GM18499 (cell line): ENCODE results near the gene TRIM31.

ENCODE experiments used
- ATAC-seq: cut with Tn5 transposase; IDR thresholded peaks from one replicate; pipeline ENCODE4 v1.9.1; 2021; ENCODE audit warnings: moderate number of reproducible peaks; ENCODE audit not compliant: insufficient read depth, unreplicated experiment

The TRIM31 gene

DNA sequence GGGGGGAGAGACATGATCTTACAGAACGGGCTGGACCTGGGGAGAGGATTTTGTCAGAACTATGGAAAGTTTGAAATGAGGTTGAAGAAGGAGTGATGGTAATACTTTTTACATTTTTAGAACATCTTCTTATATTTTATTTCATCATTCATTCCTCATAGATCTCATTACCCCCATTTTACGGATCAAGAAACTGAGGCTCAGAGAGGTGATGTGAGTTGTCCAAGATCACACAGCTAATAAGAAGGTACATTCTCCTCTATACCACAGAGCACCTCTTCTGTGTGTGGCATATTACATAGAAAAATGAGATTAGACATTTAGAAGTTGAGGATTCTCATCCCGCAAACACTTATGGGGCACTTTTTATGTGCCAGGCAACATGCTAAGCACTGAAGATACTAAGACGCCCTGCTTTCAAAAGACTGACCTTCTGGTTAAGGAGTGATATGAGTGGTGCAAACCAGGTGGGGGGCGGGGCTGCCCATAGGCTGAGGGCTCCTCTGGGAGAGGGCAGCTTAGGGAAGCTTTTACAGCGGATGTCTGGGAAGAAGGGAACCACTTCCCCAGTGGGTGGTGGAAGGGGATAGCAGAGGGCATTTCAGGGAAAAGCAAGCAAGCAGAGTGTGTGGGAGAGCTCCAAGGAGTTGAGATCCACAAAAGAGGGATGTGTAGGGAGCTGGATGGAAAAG lies 19.9 kb downstream of the TRIM31 start:
- no peak for ATAC-seq

DNA sequence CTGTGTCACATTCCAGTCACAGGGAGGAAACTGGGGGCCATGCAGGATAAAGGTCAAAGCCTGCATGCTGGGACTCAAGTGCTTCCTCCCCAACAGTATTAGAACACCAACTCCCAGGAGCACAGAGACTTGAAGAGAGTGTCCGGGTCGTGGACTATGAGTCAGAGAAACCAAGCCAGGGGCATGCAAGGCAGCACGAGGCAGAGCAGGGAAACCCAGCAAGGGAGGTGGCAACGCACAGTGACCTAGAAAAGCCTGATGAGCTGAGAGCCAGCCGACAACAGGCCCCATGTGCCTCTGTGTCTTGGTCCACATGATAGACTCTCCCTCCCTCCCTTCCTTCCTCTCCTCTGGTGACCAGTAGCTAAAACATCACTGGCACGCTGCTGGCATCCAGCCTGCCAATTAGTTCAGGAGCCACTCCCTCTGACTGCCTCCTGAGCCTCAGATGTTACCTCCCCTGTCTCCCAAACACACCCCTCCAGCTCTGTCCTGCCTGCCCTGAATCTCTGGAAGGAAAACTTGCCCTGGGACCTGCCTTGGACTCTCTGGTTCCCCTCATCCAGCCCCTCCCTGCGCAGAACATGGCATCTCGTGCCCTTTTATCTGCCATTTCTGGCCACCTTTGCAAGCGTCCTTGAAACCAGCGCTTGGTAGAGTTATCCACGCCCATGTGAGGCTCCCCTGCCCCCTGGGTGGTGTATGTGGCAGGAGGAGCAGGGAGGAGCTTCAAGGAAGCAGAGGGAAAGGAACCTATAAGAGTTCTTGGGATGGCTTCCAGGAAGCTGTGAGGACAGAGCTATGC lies 21.1 kb downstream of the TRIM31 start:
- no peak for ATAC-seq

- no peak for ATAC-seq
Observed at GRCh38 chr6:30087876-30088275, 25.0 kb downstream of the TRIM31 start.

DNA sequence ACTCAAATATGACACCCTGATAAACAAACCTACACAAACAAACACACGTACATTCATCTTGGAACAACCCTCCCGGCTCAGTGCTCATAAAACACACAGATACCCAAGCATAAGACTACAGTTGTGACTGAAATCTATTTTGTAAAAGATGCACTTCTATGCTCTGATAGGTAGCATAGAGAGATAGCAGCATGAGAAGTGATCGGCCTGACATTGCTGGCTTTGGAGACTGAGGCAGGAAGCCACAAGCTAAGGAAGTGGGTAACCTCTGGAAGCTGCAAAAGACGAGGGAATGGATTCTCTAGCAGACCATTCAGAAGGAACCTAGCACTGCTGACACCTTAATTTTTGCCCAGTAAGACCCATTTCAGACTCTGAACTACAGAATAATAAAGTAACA lies 35.7 kb downstream of the TRIM31 start:
- no peak for ATAC-seq

- ATAC-seq: no peak
Observed at GRCh38 chr6:30075790-30076732, 36.8 kb downstream of the TRIM31 start.

DNA sequence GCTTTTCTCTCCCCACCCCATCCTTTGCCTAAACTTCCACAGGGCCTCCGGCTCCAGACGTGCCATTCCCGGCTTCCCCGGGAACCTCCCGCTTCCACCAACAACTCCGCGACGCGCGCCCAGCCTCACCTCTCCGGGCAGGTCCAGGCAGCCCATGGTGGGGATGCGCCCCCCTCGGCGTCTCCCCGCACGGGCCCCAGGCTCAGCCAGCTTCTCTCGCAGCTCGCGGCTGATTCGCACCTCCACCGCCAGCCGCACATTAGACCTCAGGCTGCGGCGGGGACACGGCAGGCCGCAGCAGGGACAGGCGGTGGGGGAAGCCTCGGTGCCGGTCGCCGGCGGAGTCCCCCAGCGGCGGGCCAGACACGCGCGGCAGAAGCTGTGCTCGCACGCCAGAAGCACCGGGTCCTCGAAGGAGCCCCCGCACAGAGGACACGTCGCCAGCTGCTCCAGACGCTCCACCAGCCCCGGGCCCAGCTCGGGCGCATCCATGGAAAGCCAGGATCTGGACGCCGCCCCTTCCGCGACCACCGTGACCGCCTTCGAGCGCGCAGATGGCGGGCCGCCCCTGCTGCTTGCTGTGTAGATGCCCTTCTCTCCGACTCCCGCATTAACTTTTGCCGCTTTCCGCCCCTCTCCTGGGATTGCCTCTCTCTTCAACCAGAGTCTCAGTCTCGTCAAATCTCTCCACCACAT lies 37.6 kb downstream of the TRIM31 start, which contains the start of gene RNF39:
TSS of gene RNF39 (minus strand) at position 676 of the 696 bp plus-strand sequence. CDS start at position 492, 184 bp downstream.
- ATAC-seq: no peak

DNA sequence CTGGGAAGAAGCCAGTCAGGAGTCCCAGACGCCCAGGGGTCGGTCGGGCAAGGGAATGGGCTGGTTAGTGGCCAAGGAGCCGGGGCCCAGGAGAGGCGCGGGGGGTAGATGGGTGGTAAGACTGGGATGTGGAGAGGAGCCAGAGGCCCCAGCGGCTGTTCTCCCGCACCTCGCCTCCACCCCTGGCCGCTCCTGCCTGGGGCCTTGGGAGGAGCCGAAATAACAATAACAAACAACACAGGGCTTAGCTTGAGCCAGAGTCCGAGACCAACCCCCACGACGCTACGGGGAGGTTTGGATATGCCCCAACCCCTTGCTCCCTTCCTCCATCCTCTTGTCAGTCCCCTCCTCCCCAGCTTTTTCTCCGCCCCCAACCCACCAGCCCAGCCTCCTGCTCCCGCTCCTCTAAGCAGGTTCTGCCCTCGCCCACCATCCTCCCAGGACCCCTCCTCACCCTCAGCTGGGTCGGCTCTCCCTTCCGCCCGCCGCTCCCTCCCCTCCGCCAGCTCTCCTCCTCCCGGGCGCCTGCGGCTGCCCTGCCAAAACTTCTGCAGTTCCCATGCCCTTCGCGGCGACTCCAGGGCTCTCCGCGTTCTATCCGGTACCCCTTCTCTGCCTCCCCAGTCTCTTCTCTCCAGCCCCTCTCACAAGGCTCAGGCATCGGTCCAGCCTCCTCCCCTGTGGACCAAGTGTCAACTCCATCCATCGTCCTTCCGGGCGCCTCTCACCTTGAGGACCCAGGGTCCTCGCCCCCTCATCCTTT lies 38.4 kb downstream of the TRIM31 start:
- ATAC-seq: no peak

GRCh38 chr6:30073489-30074235 lies 39.2 kb downstream of the TRIM31 start:
- ATAC-seq: no peak

GRCh38 chr6:30071858-30072257 lies 41.0 kb downstream of the TRIM31 start:
- no peak for ATAC-seq

DNA sequence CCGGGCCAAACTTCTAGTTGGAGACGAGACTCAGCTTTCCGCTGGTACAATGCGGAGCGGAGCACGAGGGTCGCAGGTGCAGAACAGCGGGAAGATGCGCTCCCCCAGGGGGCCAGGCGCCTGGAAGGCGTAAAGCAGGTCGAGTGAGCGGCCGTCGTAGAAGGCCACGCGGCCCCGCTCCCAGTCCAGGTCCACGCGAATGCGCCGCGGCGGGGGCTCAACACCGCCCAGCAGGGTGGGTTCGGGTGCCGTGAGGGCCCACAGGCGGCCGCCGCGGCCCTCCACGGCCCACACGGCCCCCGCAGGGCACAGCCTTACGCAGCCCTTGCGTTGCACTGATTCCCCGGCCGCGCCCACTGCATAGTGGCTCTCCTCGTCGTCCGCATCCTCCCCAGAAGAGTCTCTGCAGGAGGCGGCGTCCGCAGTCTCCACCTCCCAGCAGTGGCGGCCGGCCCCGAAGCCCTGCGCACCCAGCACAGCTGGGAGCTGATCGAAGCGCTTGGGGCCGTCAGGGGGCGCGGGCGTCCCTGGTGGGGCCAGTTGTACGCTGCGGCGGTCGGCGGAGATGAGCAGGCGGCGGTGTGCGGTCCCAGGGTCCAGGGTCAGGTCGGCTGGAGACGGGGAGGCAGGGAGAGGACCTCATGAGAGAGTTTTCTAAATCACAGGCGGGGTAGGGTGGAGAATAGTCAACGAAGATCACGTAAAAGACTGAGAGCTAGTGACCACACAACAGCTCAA lies 41.6 kb downstream of the TRIM31 start:
- no peak for ATAC-seq

GRCh38 chr6:30067460-30068139 lies 45.3 kb downstream of the TRIM31 start:
- no peak for ATAC-seq

GRCh38 chr6:30066577-30067459 lies 46.1 kb downstream of the TRIM31 start, which contains the start of gene PPP1R11:
Gene PPP1R11 (plus strand): TSS chr6:30067198. CDS start chr6:30067411, 213 bp downstream.
- ATAC-seq: peak; percentile 87

- ATAC-seq: no peak
Observed at GRCh38 chr6:30066082-30066481, 46.8 kb downstream of the TRIM31 start.

DNA sequence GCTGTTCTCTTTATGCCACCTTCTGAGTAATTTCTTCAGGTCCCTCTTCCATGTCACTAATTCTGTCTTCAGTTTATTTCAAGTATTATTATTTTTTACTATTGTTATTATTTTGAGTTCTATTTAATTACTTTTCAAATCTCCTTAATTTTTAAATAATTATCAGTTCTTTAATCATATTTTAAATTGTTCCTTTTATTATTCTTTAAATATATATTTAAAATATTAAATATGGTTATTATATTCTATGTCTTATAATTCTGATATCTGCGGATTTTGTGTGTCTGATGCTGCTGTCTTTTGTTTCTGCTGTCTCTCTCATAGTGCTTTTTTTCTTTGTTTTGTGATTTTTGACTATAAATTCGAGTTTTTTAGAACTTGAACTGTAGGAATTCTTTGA lies 49.6 kb downstream of the TRIM31 start:
- ATAC-seq: no peak

DNA sequence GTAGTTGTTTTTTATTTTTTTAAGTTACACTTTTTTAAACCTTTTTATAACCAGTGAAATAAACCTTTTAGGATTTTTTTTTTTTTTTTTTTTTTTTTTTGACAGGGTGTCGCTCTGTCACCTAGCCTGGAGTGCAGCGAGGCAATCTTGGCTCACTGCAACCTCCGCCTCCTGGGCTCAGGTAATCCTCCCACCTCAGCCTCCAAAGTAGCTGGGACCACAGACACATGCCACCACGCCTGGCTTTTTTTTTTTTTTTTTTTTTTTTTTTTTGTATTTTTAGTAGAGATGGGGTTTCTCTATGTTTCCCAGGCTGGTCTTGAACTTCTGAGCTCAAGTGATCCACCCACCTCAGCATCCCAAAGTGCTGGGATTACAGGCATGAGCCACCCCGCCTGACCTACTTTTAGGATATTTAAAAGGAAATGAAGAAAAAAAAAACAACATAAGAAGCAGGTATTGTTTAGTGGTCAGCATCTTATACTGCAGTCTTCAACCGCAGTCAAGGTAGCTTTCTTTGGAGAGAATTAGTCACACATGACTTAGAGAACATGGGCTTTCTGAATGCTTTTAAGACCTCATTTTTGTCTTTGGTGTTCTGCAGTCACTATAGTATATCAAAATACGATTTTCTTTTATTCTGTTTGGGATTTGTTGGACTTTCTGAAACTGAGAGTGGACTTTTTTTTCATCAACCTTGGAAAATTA lies 50.3 kb downstream of the TRIM31 start:
- ATAC-seq: no peak
